A673 (cell line): ENCODE data around the gene PIGQ. TPM values are rescaled to one million over a fixed set of nuclear protein-coding genes. Genes with fewer than 3 reads are reported as not detected.
A peak's percentile ranks its signal among the peaks of the same experiment; 100 is the strongest.

Experiments used
- BruUV-seq: library from RNA; stranded (reverse); fragments of 400-500 nt; replicated peaks from 2 replicates; lab custom pipeline; 2021; lab: Mats Ljungman, UMichigan
- CTCF ChIA-PET: fragments of 300-600 bp; sonication (Branson Sonifier 250); formaldehyde crosslinking; loops from one replicate; lab custom pipeline; 2022; ENCODE audit warnings: antibody characterized with exemption; lab: Charles Lee
- POLR2A ChIA-PET: fragments of 300-600 bp; sonication (Branson Sonifier 250); formaldehyde crosslinking; loops from one replicate; lab custom pipeline; 2022; ENCODE audit warnings: antibody characterized with exemption; ENCODE audit not compliant: low non-redundant PET; lab: Charles Lee
- DNase-seq: peaks from one replicate; pipeline ENCODE4 v3.0.0-alpha.2; 2015; ENCODE audit warnings: low spot score
- H3K27ac ChIP-seq: fragments of 200-600 bp; sonication (generic); 2 replicates; pipeline ENCODE4 v1.5.1; 2016; ENCODE audit warnings: mixed run types, low read depth, mild to moderate bottlenecking, mixed read lengths, antibody characterized with exemption, low read length; ENCODE audit not compliant: poor library complexity, severe bottlenecking
- H3K27me3 ChIP-seq: fragments of 200-600 bp; sonication (generic); replicated peaks from 2 replicates; pipeline ENCODE4 v1.6.1; 2017; ENCODE audit warnings: mixed run types, low read depth, mild to moderate bottlenecking, mixed read lengths, antibody characterized with exemption, low read length; ENCODE audit not compliant: insufficient read depth, poor library complexity
- H3K36me3 ChIP-seq: fragments of 200-600 bp; sonication (generic); 2 replicates; pipeline ENCODE4 v1.6.1; 2016; ENCODE audit warnings: mixed run types, mild to moderate bottlenecking, mixed read lengths, antibody characterized with exemption, low read length; ENCODE audit not compliant: insufficient read depth, poor library complexity, severe bottlenecking
- H3K4me1 ChIP-seq: fragments of 200-600 bp; sonication (generic); 2 replicates; pipeline ENCODE4 v1.6.1; 2017; ENCODE audit warnings: mixed run types, mild to moderate bottlenecking, mixed read lengths, antibody characterized with exemption, low read length; ENCODE audit not compliant: insufficient read depth, poor library complexity, severe bottlenecking
- H3K4me3 ChIP-seq: fragments of 200-600 bp; sonication (generic); 2 replicates; pipeline ENCODE4 v1.5.1; 2016; ENCODE audit warnings: low read depth, mixed run types, mild to moderate bottlenecking, mixed read lengths, low read length; ENCODE audit not compliant: poor library complexity, severe bottlenecking
- H3K9me3 ChIP-seq: fragments of 200-600 bp; sonication (generic); 2 replicates; pipeline ENCODE4 v1.6.1; 2016; ENCODE audit warnings: mixed run types, low read depth, mild to moderate bottlenecking, mixed read lengths, antibody characterized with exemption, low read length; ENCODE audit not compliant: poor library complexity, severe bottlenecking
- EZH2 ChIP-seq: fragments of 200-600 bp; sonication (generic); IDR thresholded peaks from 2 replicates; pipeline ENCODE4 v1.6.1; 2017; ENCODE audit warnings: borderline replicate concordance, low read depth, mild to moderate bottlenecking, mixed read lengths, antibody characterized with exemption, low read length; ENCODE audit not compliant: poor library complexity, severe bottlenecking
- intact Hi-C: fragments of 100-400 bp; cut with micrococcal nuclease; formaldehyde crosslinking; loops from one replicate; pipeline ENCODE4 v1.10.0; 2022; ENCODE audit not compliant: unreplicated experiment
- total RNA-seq: library from RNA; stranded (reverse); gene quantifications from 2 replicates; pipeline ENCODE4 v1.2.3, GENCODE V29; 2021
- TF ChIP-seq, protein P1 (sequence below): fragments of 300-800, 200-600 bp; sonication (generic); conservative IDR thresholded peaks from 2 replicates; pipeline ENCODE4 v1.5.1; 2017; ENCODE audit warnings: low read depth, mild to moderate bottlenecking, antibody characterized with exemption, low read length, moderate library complexity, mixed read lengths

Gene PIGQ
- total RNA-seq, 1 experiment from 2014 or later = 59.4 TPM

- no peaks in the 10 kb centered on the region for H3K27me3 ChIP-seq
- no TSS peak for BruUV-seq
- POLR2A ChIA-PET = no interaction called here
- H3K27ac ChIP-seq = no peak overlapping the region
- CTCF ChIA-PET = no interaction called here
- H3K36me3 ChIP-seq = no peaks in the 10 kb centered on the region
- peak; percentile 63 for DNase-seq
- no peaks in the 10 kb centered on the region for H3K9me3 ChIP-seq
- intact Hi-C loops = loop anchor here (5.0 kb wide), 1 partner anchor 51 kb away; the partner anchor contains the start of gene METTL26
- no peak for TF ChIP-seq EZH2
- TF ChIP-seq, protein P1, sequence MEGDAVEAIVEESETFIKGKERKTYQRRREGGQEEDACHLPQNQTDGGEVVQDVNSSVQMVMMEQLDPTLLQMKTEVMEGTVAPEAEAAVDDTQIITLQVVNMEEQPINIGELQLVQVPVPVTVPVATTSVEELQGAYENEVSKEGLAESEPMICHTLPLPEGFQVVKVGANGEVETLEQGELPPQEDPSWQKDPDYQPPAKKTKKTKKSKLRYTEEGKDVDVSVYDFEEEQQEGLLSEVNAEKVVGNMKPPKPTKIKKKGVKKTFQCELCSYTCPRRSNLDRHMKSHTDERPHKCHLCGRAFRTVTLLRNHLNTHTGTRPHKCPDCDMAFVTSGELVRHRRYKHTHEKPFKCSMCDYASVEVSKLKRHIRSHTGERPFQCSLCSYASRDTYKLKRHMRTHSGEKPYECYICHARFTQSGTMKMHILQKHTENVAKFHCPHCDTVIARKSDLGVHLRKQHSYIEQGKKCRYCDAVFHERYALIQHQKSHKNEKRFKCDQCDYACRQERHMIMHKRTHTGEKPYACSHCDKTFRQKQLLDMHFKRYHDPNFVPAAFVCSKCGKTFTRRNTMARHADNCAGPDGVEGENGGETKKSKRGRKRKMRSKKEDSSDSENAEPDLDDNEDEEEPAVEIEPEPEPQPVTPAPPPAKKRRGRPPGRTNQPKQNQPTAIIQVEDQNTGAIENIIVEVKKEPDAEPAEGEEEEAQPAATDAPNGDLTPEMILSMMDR = no peak
- no peak overlapping the region for H3K4me3 ChIP-seq
- H3K4me1 ChIP-seq = peaks cover 34% of the 10 kb centered on the region
These were observed 16.4 kb downstream of the PIGQ start for GRCh38 chr16:586047-586644.

- ChIA-PET CTCF (no interaction called here), POLR2A (no interaction called here)
- H3K36me3 ChIP-seq = no peaks in the 10 kb centered on the region
- peak overlapping the region; percentile 99 for H3K27ac ChIP-seq
- intact Hi-C loops = loop anchor here (5.0 kb wide), 1 partner anchor 50 kb away; the partner anchor contains the start of gene METTL26
- peaks cover 36% of the 10 kb centered on the region for H3K4me1 ChIP-seq
- TF ChIP-seq, protein P1 = no peak
- TF ChIP-seq EZH2 = no peak
- H3K4me3 ChIP-seq = peak overlapping the region; percentile 94
- no TSS peak for BruUV-seq
- H3K9me3 ChIP-seq = no peaks in the 10 kb centered on the region
- H3K27me3 ChIP-seq = no peaks in the 10 kb centered on the region
- no peak for DNase-seq
These were observed 17.1 kb downstream of the PIGQ start for GRCh38 chr16:586645-587590.

- intact Hi-C loops = loop anchor here (5.0 kb wide), 1 partner anchor 49 kb away; the partner anchor contains the start of gene METTL26
- H3K36me3 ChIP-seq = no peaks in the 10 kb centered on the region
- H3K27ac ChIP-seq = peak overlapping the region; percentile 99
- ChIA-PET POLR2A (no interaction called here), CTCF (interaction anchor here (1.2 kb wide), 1 partner anchor 8 kb away, joined by 3 read pairs; no protein-coding TSS in a partner anchor)
- H3K9me3 ChIP-seq = no peaks in the 10 kb centered on the region
- no peaks in the 10 kb centered on the region for H3K27me3 ChIP-seq
- H3K4me3 ChIP-seq = peak overlapping the region; percentile 94
- DNase-seq = peak; percentile 69
- H3K4me1 ChIP-seq = peaks cover 36% of the 10 kb centered on the region
- TF ChIP-seq EZH2 = no peak
- TF ChIP-seq, protein P1 = no peak
- BruUV-seq = no TSS peak
These were observed 18.8 kb downstream of the PIGQ start for GRCh38 chr16:588639-588888.
